Measurements from ENCODE around the gene BARX1.

Gene BARX1

GRCh38 chr9:93954434-93955061 is 607 bp downstream of the BARX1 start:
- H4K20me1 ChIP-seq (ENCODE audit: insufficient read depth, low read length), result no peaks in the 10 kb centered on the region
- H3K4me1 ChIP-seq (ENCODE audit: low read length), result peaks cover 1% of the 10 kb centered on the region
- no peak for TF ChIP-seq CTCF (IDR thresholded peaks at IDR 0.05; ENCODE audit: low read depth, low read length)
- no peak for TF ChIP-seq EZH2phosphoT487 (IDR thresholded peaks at IDR 0.05; ENCODE audit: low read depth)
- no peaks in the 10 kb centered on the region for H3K36me3 ChIP-seq (replicated peaks; ENCODE audit: low read depth, low read length)
- no peaks in the 10 kb centered on the region; the same call in 1 of the 2 replicates for H3K27me3 ChIP-seq (ENCODE audit: low read depth, low read length)
- no peak overlapping the region for H3K9ac ChIP-seq (ENCODE audit: low read length)
- no peaks in the 10 kb centered on the region for H3K79me2 ChIP-seq (ENCODE audit: low read length)
- no peak overlapping the region for H3K4me3 ChIP-seq (ENCODE audit: low read length)
- H3K27ac ChIP-seq (ENCODE audit: low read length), result no peak overlapping the region
- H3K4me2 ChIP-seq (ENCODE audit: low read length), result no peak overlapping the region
- H3K9me3 ChIP-seq (ENCODE audit: insufficient read depth, low read length), result no peaks in the 10 kb centered on the region
- H2AFZ ChIP-seq (ENCODE audit: low read depth, low read length), result no peak overlapping the region

- Histone ChIP-seq H3K4me2 (ENCODE audit: low read length) (no peak overlapping the region), H3K27ac (ENCODE audit: low read length) (no peak overlapping the region)
Measured at GRCh38 chr9:93953496-93954433, 1.4 kb downstream of the BARX1 start.

GRCh38 chr9:93952784-93953495 is 2.2 kb downstream of the BARX1 start:
- H3K9ac ChIP-seq (ENCODE audit: low read length), result no peak overlapping the region
- H3K4me3 ChIP-seq (ENCODE audit: low read length), result no peak overlapping the region

More at GRCh38 chr9:93953496-93954433, 1.4 kb downstream of the BARX1 start:
- no peaks in the 10 kb centered on the region for H3K9me3 ChIP-seq (ENCODE audit: insufficient read depth, low read length)
- H3K9ac ChIP-seq (ENCODE audit: low read length), result no peak overlapping the region
- no peak overlapping the region for H3K4me3 ChIP-seq (ENCODE audit: low read length)
- TF ChIP-seq EZH2phosphoT487 (IDR thresholded peaks at IDR 0.05; ENCODE audit: low read depth), result no peak
- no peak for TF ChIP-seq CTCF (IDR thresholded peaks at IDR 0.05; ENCODE audit: low read depth, low read length)
- no peaks in the 10 kb centered on the region for H3K4me1 ChIP-seq (ENCODE audit: low read length)
- no peak overlapping the region for H2AFZ ChIP-seq (ENCODE audit: low read depth, low read length)
- H3K36me3 ChIP-seq (replicated peaks; ENCODE audit: low read depth, low read length), result no peaks in the 10 kb centered on the region
- H3K79me2 ChIP-seq (ENCODE audit: low read length), result no peaks in the 10 kb centered on the region
- no peaks in the 10 kb centered on the region for H3K27me3 ChIP-seq (ENCODE audit: low read depth, low read length)
- H4K20me1 ChIP-seq (ENCODE audit: insufficient read depth, low read length), result no peaks in the 10 kb centered on the region

More at GRCh38 chr9:93952784-93953495, 2.2 kb downstream of the BARX1 start:
- Histone ChIP-seq H3K27ac (ENCODE audit: low read length) (no peak overlapping the region), H3K9me3 (ENCODE audit: insufficient read depth, low read length) (no peaks in the 10 kb centered on the region), H3K27me3 (ENCODE audit: low read depth, low read length) (no peaks in the 10 kb centered on the region), H3K36me3 (replicated peaks; ENCODE audit: low read depth, low read length) (no peaks in the 10 kb centered on the region), H3K4me2 (ENCODE audit: low read length) (no peak overlapping the region), H3K4me1 (ENCODE audit: low read length) (no peaks in the 10 kb centered on the region), H4K20me1 (ENCODE audit: insufficient read depth, low read length) (no peaks in the 10 kb centered on the region), H3K79me2 (ENCODE audit: low read length) (no peaks in the 10 kb centered on the region), H2AFZ (ENCODE audit: low read depth, low read length) (no peak overlapping the region)
- TF ChIP-seq CTCF (IDR thresholded peaks at IDR 0.05; ENCODE audit: low read depth, low read length), result no peak
- no peak for TF ChIP-seq EZH2phosphoT487 (IDR thresholded peaks at IDR 0.05; ENCODE audit: low read depth)

Measured in OCI-LY3 (cell line).